GM12873 (cell line): ENCODE data around the gene ORC3.

Source experiments
- TF ChIP-seq, protein P1 (sequence below): IDR thresholded peaks from 2 replicates; pipeline ENCODE4 v1.5.1; 2012; ENCODE audit warnings: low read depth, mild to moderate bottlenecking, moderate library complexity, low read length, control low read depth; ENCODE audit not compliant: insufficient read depth; ENCODE audit errors: missing control alignments

The ORC3 gene

DNA sequence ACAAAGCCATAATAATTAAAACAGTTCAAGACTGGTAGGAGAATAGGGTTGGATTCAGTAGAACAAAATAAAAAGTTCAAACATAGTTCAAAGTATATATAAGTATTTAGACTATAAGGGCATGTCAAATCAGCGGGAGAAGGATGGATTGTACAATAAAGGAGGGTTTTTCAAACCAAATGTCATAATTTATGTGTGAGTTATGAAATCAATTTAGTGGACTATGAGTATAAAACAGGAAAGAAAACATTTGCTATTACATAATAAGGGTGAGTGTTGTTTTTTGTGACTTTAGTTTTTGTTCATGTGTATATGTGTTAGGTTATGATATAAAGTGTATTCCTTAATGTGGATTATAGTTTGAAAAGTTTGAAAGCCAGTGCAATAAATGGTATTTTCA lies 10.6 kb downstream of the ORC3 start:
- TF ChIP-seq, protein P1, sequence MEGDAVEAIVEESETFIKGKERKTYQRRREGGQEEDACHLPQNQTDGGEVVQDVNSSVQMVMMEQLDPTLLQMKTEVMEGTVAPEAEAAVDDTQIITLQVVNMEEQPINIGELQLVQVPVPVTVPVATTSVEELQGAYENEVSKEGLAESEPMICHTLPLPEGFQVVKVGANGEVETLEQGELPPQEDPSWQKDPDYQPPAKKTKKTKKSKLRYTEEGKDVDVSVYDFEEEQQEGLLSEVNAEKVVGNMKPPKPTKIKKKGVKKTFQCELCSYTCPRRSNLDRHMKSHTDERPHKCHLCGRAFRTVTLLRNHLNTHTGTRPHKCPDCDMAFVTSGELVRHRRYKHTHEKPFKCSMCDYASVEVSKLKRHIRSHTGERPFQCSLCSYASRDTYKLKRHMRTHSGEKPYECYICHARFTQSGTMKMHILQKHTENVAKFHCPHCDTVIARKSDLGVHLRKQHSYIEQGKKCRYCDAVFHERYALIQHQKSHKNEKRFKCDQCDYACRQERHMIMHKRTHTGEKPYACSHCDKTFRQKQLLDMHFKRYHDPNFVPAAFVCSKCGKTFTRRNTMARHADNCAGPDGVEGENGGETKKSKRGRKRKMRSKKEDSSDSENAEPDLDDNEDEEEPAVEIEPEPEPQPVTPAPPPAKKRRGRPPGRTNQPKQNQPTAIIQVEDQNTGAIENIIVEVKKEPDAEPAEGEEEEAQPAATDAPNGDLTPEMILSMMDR: no peak

GRCh38 chr6:87606199-87606598 lies 16.3 kb downstream of the ORC3 start:
- TF ChIP-seq, protein P1: no peak

DNA sequence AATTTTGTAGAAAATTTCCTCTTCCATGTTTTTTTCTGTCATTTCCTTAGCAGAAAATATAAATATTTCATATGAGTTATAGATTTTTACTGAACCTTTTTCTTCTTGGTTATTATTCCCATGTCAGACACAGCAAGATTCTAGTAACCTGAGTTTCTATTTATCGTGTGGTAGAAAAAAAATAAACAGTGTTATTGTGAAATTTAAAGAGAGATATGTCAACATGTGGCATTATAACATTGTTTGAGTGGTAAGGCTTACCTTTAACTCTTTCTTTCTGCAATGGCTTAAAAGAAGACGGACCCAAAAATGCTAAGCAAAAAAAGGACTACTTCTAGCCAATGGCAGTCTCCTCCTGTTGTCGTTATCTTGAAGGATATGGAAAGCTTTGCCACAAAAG lies 18.9 kb downstream of the ORC3 start:
- TF ChIP-seq, protein P1: no peak

DNA sequence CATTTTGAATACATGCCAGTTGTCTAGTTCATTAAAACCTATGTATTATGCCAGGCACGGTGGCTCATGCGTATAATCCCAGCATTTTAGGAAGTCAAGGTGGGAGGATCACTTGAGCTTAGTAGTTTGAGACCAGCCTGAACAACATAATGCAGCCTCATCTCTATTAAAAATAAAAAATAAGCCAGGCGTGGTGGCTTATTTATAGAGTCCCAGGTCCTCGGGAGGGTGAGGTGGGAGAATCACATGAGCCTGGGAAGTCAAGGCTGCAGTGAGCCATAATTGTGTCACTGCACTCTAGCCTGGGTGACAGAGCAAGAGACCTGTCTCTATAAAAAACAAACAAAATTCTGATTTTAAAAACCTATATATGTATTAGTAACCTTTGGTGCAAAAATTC lies 27.5 kb downstream of the ORC3 start:
- TF ChIP-seq, protein P1: no peak

- TF ChIP-seq, protein P1: no peak
Measured at GRCh38 chr6:87618531-87618930, 28.6 kb downstream of the ORC3 start.

- TF ChIP-seq, protein P1: no peak
Measured at GRCh38 chr6:87623248-87623647, 33.3 kb downstream of the ORC3 start.

- TF ChIP-seq, protein P1: no peak
Measured at GRCh38 chr6:87628424-87628823, 38.5 kb downstream of the ORC3 start.
